Natural killer cell (primary cell): ENCODE results near the gene TMEM61. TPM values are rescaled to one million over a fixed set of nuclear protein-coding genes. Genes with fewer than 3 reads are reported as not detected.

Experiments
- ATAC-seq, 3 donors: fragments of 150-1000 bp in 2 of 3; fragments of 200-7000 bp in 1 of 3; cut with Tn5 transposase; 1 replicate in 1 of 3; 2 replicates in 2 of 3; pipeline ENCODE4 v1.10.0; 2021; ENCODE audit warnings: mild to moderate bottlenecking in 2 of 3, moderate library complexity in 2 of 3
- DNase-seq, 2 donors: peaks; one replicate each; pipeline versions ENCODE4 v3.0.0 to v3.0.0-alpha.2; 2013 to 2021; ENCODE audit warnings: mixed read lengths in 1 of 2
- H3K27ac ChIP-seq: one replicate; pipeline ENCODE4 v1.5.1; 2013; ENCODE audit warnings: mild to moderate bottlenecking, low read length
- H3K27me3 ChIP-seq: one replicate; pipeline ENCODE4 v1.6.1; 2013; ENCODE audit warnings: low read length; ENCODE audit not compliant: control insufficient read depth, insufficient read depth
- H3K36me3 ChIP-seq: one replicate; pipeline ENCODE4 v1.6.1; 2013; ENCODE audit warnings: low read length; ENCODE audit not compliant: control insufficient read depth, insufficient read depth
- H3K4me1 ChIP-seq: one replicate; pipeline ENCODE4 v1.6.1; 2013; ENCODE audit warnings: low read length; ENCODE audit not compliant: control insufficient read depth, insufficient read depth
- H3K4me3 ChIP-seq: one replicate; pipeline ENCODE4 v1.5.1; 2013; ENCODE audit warnings: low read length
- H3K9me3 ChIP-seq: one replicate; pipeline ENCODE4 v1.6.1; 2013; ENCODE audit warnings: low read length; ENCODE audit not compliant: control insufficient read depth, insufficient read depth
- H3K27ac Mint-ChIP-seq, 2 donors: one replicate each; pipeline ENCODE4 v1.8.0; 2022; ENCODE audit warnings: mild to moderate bottlenecking in 2 of 2, mixed read lengths in 2 of 2, moderate library complexity in 1 of 2
- H3K27me3 Mint-ChIP-seq, 2 donors: one replicate each; pipeline ENCODE4 v1.8.0; 2022; ENCODE audit warnings: low read depth in 2 of 2, mixed read lengths in 2 of 2
- H3K36me3 Mint-ChIP-seq: one replicate; pipeline ENCODE4 v1.8.0; 2022; ENCODE audit warnings: mixed read lengths
- H3K4me1 Mint-ChIP-seq, 2 donors: one replicate each; pipeline ENCODE4 v1.8.0; 2022; ENCODE audit warnings: mixed read lengths in 2 of 2
- H3K4me3 Mint-ChIP-seq: one replicate; pipeline ENCODE4 v1.8.0; 2022; ENCODE audit warnings: mild to moderate bottlenecking, moderate library complexity, mixed read lengths
- H3K9me3 Mint-ChIP-seq, 2 donors: one replicate each; pipeline ENCODE4 v1.8.0; 2022; ENCODE audit warnings: mixed read lengths in 2 of 2
- WGBS: methylation state at CpG from one replicate; pipeline ENCODE4 v1.1.7; 2013; ENCODE audit warnings: missing lambda C conversion rate; ENCODE audit not compliant: insufficient coverage; 5-methylcytosine and 5-hydroxymethylcytosine counted together
- intact Hi-C: fragments of 100-400 bp; cut with micrococcal nuclease; formaldehyde crosslinking; loops from one replicate; pipeline ENCODE4 v1.14.2; 2022
- total RNA-seq, 4 donors: library from RNA; stranded (reverse); fragments of 120-200 nt in 1 of 4; gene quantifications; one replicate each; pipeline versions ENCODE4 v1.2.3 to v1.2.4, GENCODE V29; 2013 to 2022
- TF ChIP-seq, protein P1 (sequence below): fragments of 200-600 bp; IDR thresholded peaks from one replicate; pipeline ENCODE4 v1.8.0; 2022; ENCODE audit warnings: antibody characterized with exemption

TMEM61 gene
- total RNA-seq, 3 donors from 2014 or later (not counting 1 experiment from before 2014, with no cell fraction given): not detected

GRCh38 chr1:54984131-54984842 is 3.9 kb downstream of the TMEM61 start:
- no peak for ATAC-seq
- Histone ChIP-seq H3K27me3 (peaks cover 6% of the 10 kb centered on the region), H3K4me1 (no peaks in the 10 kb centered on the region), H3K27ac (no peak overlapping the region), H3K9me3 (no peaks in the 10 kb centered on the region), H3K36me3 (no peaks in the 10 kb centered on the region), H3K4me3 (no peak overlapping the region)
- TF ChIP-seq, protein P1, sequence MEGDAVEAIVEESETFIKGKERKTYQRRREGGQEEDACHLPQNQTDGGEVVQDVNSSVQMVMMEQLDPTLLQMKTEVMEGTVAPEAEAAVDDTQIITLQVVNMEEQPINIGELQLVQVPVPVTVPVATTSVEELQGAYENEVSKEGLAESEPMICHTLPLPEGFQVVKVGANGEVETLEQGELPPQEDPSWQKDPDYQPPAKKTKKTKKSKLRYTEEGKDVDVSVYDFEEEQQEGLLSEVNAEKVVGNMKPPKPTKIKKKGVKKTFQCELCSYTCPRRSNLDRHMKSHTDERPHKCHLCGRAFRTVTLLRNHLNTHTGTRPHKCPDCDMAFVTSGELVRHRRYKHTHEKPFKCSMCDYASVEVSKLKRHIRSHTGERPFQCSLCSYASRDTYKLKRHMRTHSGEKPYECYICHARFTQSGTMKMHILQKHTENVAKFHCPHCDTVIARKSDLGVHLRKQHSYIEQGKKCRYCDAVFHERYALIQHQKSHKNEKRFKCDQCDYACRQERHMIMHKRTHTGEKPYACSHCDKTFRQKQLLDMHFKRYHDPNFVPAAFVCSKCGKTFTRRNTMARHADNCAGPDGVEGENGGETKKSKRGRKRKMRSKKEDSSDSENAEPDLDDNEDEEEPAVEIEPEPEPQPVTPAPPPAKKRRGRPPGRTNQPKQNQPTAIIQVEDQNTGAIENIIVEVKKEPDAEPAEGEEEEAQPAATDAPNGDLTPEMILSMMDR: no peak
- Mint-ChIP-seq H3K36me3 (no peaks in the 10 kb centered on the region), H3K4me1 (no peaks in the 10 kb centered on the region), H3K9me3 (no peaks in the 10 kb centered on the region), H3K4me3 (no peak overlapping the region), H3K27me3 (peaks cover 28 to 33% of the 10 kb centered on the region in 2 donors), H3K27ac (no peak overlapping the region)
- no peak for DNase-seq
- intact Hi-C loops: no loop called here
- WGBS: 69% methylated on average over 7 of the region's 7 CpGs

DNA sequence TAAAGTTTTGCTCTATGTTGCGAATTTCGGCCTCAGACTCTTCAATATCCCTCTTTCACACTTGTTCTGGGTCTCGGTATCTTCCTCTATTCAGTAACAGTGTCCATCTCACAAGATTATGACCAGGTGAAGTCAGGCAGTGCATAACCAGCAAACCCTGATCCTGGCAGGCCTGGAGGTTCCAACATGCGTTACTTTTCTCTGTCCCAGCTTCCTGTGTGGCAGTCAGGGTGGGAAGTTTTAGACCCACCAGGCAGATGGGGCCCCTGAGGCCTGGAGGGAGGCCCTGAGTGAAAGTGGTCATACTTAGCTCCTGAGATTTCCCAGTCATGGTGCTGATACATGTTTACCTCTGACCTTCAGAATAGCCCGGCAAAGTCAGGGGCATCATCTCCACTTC is 5.1 kb downstream of the TMEM61 start:
- no peaks in the 10 kb centered on the region for H3K9me3 Mint-ChIP-seq
- H3K4me3 Mint-ChIP-seq: no peak overlapping the region
- intact Hi-C loops: no loop called here
- Histone ChIP-seq H3K9me3 (no peaks in the 10 kb centered on the region), H3K4me3 (no peak overlapping the region), H3K27ac (no peak overlapping the region), H3K4me1 (no peaks in the 10 kb centered on the region), H3K36me3 (no peaks in the 10 kb centered on the region), H3K27me3 (peaks cover 5% of the 10 kb centered on the region)
- H3K27me3 Mint-ChIP-seq: peaks cover 21 to 26% of the 10 kb centered on the region in 2 donors
- H3K36me3 Mint-ChIP-seq: no peaks in the 10 kb centered on the region
- TF ChIP-seq, protein P1: no peak
- ATAC-seq (no peak), DNase-seq (no peak)
- no peaks in the 10 kb centered on the region for H3K4me1 Mint-ChIP-seq
- 79% methylated on average over 5 of the region's 5 CpGs for WGBS
- H3K27ac Mint-ChIP-seq: no peak overlapping the region

- intact Hi-C loops: no loop called here
- no peak overlapping the region for H3K4me3 Mint-ChIP-seq
- TF ChIP-seq, protein P1: no peak
These were observed 5.6 kb downstream of the TMEM61 start for GRCh38 chr1:54986025-54986424.

GRCh38 chr1:54986533-54986932 is 6.1 kb downstream of the TMEM61 start:
- intact Hi-C loops: no loop called here
- ATAC-seq: no peak
- peaks cover 2% of the 10 kb centered on the region for H3K27me3 ChIP-seq
- H3K9me3 ChIP-seq: no peaks in the 10 kb centered on the region
- TF ChIP-seq, protein P1: no peak
- H3K4me1 Mint-ChIP-seq: no peaks in the 10 kb centered on the region
- H3K27ac ChIP-seq: no peak overlapping the region
- no peaks in the 10 kb centered on the region for H3K9me3 Mint-ChIP-seq
- H3K36me3 Mint-ChIP-seq: no peaks in the 10 kb centered on the region
- no peak overlapping the region for H3K27ac Mint-ChIP-seq
- H3K4me3 Mint-ChIP-seq: no peak overlapping the region
- peaks cover 14 to 20% of the 10 kb centered on the region in 2 donors for H3K27me3 Mint-ChIP-seq
- WGBS: 82% methylated on average over 3 of the region's 3 CpGs
- H3K4me1 ChIP-seq: no peaks in the 10 kb centered on the region
- no peak overlapping the region for H3K4me3 ChIP-seq
- DNase-seq: no peak
- H3K36me3 ChIP-seq: no peaks in the 10 kb centered on the region

More at GRCh38 chr1:54986025-54986424, 5.6 kb downstream of the TMEM61 start:
- Histone ChIP-seq H3K27me3 (peaks cover 2% of the 10 kb centered on the region), H3K36me3 (no peaks in the 10 kb centered on the region), H3K9me3 (no peaks in the 10 kb centered on the region), H3K4me1 (no peaks in the 10 kb centered on the region), H3K27ac (no peak overlapping the region), H3K4me3 (no peak overlapping the region)
- H3K36me3 Mint-ChIP-seq: no peaks in the 10 kb centered on the region
- no peaks in the 10 kb centered on the region for H3K4me1 Mint-ChIP-seq
- peaks cover 19 to 25% of the 10 kb centered on the region in 2 donors for H3K27me3 Mint-ChIP-seq
- DNase-seq (no peak), ATAC-seq (no peak)
- no peaks in the 10 kb centered on the region for H3K9me3 Mint-ChIP-seq
- H3K27ac Mint-ChIP-seq: no peak overlapping the region
- 91% methylated on average over 15 of the region's 15 CpGs for WGBS
